ENCODE measurements around the gene COG7.

Gene COG7

DNA sequence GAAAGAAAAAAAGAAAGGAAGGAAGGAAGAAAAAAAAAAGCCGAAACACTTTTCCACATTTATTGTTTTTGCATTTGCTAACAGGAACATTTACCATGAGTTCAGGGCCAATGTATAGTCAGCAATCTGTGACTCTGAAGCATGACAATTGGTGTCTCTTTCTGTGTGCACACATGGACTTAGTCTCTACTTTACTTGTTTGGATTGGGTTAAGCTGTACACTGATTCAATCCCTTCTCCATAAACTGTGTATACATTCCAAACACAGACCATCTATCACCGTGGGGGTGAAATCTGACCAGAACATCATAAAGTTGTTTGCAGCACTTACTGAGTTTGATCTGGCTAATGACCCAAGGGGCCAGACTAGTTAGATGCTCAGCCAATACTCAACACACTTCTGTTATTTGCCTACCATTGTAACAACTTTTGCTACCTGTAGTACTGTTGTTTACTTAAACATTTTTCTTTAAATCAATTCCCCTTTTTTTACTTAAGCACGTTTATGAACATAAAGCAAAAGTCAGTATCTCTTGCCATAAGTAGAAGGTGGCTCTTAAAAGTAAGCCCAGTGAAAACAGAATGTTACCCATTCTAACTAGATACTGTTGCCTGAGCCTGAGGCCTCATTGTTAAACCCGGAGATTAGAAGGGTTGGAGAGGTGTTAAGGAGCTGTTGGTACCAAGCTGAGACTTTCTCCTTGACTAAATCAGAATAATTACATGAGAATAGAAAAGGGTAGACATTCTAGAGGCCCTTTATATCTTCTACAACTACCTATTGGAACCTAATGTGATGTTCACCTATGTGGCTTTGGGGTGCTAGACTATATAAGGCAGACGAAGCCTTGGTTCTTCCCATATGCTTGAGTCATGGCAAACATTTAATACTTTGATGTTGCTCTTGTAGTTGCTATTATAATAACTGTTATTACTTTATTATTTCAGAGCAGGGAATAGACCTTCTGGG, 109.1 kb downstream of the COG7 start:
- Histone ChIP-seq H3K4me3 (no peak overlapping the region), H3K36me3 (ENCODE audit: insufficient read depth, low read length) (no peaks in the 10 kb centered on the region), H3K9me3 (ENCODE audit: low read depth, low read length) (no peaks in the 10 kb centered on the region), H3K27ac (no peak overlapping the region), H3K9ac (ENCODE audit: insufficient read length) (no peak overlapping the region)
- TF ChIP-seq POLR2AphosphoS5 (IDR thresholded peaks at IDR 0.05; ENCODE audit: borderline replicate concordance, low read depth, low read length): no peak
- no peak for TF ChIP-seq FOXP2 (optimal IDR thresholded peaks at IDR 0.05; ENCODE audit: control extremely low read depth, extremely low read length, insufficient read depth)
- TF ChIP-seq EZH2 (IDR thresholded peaks at IDR 0.05): no peak
- no peak for DNase-seq (ENCODE audit: low read depth, low spot score)

DNA sequence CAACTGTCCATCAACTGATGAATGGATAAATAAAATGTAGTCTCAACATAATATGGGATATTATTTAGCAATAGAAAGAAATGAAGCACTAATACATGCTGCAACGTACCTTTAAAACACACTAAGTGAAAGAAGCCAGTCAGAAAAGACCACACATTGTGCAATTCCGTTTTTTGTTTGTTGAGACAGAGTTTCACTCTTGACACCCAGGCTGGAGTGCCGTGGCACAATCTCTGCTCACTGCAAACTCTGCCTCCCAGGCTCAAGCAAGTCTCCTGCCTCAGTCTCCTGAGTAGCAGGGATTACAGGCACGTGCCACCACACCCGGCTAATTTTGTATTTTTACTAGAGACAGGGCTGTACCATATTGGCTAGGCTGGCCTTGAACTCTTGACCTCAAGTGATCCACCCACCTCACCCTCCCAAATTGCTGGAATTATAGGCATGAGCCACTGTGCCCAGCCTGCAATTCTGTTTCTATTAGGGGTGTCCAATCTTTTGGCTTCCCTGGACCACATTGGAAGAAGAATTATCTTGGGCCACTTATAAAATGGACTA, 110.8 kb downstream of the COG7 start:
- Histone ChIP-seq H3K27ac (no peak overlapping the region), H3K4me3 (no peak overlapping the region), H3K9me3 (ENCODE audit: low read depth, low read length) (no peaks in the 10 kb centered on the region), H3K9ac (ENCODE audit: insufficient read length) (no peak overlapping the region), H3K36me3 (ENCODE audit: insufficient read depth, low read length) (no peaks in the 10 kb centered on the region)
- DNase-seq (ENCODE audit: low read depth, low spot score): no peak
- TF ChIP-seq FOXP2 (optimal IDR thresholded peaks at IDR 0.05; ENCODE audit: control extremely low read depth, extremely low read length, insufficient read depth) (no peak), EZH2 (IDR thresholded peaks at IDR 0.05) (no peak), POLR2AphosphoS5 (IDR thresholded peaks at IDR 0.05; ENCODE audit: borderline replicate concordance, low read depth, low read length) (no peak)

DNA sequence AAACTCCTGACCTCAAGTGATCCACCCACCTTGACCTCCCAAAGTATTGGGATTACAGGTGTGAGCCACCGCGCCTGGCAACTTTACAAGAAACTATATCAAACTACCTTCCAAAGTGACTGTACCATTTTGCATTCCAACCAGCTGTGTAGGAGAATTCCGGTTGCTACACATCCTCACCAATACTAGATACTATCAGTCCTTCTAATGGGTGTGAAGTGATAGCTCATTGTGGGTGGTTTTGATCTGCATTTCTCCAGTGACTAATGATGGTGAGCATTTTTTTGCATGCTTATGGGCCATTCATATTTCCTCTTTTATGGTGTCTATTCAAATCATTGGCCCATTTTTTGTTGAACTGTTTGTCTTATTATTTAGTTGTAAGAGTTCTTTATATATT, 113.2 kb downstream of the COG7 start:
- no peak overlapping the region for H3K4me3 ChIP-seq
- no peak for TF ChIP-seq FOXP2 (optimal IDR thresholded peaks at IDR 0.05; ENCODE audit: control extremely low read depth, extremely low read length, insufficient read depth)
- TF ChIP-seq EZH2 (IDR thresholded peaks at IDR 0.05): no peak
- TF ChIP-seq POLR2AphosphoS5 (IDR thresholded peaks at IDR 0.05; ENCODE audit: borderline replicate concordance, low read depth, low read length): no peak
- no peak overlapping the region for H3K27ac ChIP-seq

More for the DNA sequence above, 113.2 kb downstream of the COG7 start:
- DNase-seq (ENCODE audit: low read depth, low spot score): no peak
- H3K36me3 ChIP-seq (ENCODE audit: insufficient read depth, low read length): no peaks in the 10 kb centered on the region
- H3K9ac ChIP-seq (ENCODE audit: insufficient read length): no peak overlapping the region
- no peaks in the 10 kb centered on the region for H3K9me3 ChIP-seq (ENCODE audit: low read depth, low read length)

All from SK-N-MC (cell line).